ENCODE results near the gene OLFM1.
"Not testable (repeated sequence)": the region's sequence is repeated elsewhere in the genome, so short reads cannot be mapped to it uniquely, and the experiment has no call there.

The OLFM1 gene

DNA sequence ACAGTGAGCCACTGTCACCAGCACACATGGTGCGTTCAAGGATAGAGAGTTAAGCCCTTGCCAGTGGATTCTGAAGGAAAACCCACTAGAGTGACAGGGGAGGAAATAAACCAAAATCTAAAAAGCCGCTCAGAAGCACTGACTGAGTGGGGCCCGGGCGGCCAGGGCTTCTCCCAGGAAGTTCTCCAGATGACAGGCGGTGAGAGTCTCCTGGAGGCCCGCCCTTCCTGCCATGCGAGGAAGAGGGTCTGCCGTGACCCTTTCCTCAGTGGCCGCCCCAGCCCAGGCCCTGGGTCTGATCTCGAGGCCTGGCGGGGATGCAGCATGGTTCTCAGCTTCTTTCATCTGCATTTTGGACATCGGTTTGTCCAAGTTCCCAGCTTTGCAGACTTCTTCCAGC is 14.9 kb downstream of the OLFM1 start:
- H3K4me3 Mint-ChIP-seq: no peak overlapping the region
- H3K9me3 Mint-ChIP-seq: no peaks in the 10 kb centered on the region

DNA sequence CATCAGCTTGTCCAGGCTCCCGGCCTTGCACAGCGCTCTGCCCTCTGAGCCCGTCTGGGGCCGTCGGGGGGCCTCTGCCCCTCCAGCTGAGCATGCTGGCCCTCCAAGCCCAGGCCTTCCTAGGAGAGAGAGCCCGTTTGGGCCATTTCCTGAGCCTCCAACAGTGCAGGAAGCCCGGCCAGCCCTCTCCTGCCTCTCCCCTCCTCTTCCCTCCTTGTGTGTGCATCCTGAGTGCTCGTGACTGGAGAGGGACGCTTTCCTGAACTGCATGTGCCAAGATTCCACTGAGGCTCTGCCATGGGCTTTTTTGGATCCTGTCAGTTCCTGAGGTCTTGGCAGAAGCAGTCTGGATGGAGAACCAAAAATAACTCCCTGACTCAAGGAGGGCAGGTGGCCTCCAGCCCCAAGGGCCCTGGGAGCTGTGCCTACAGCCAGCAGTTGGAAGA is 15.6 kb downstream of the OLFM1 start:
- no peak overlapping the region for H3K4me3 Mint-ChIP-seq
- no peak for ATAC-seq
- no peaks in the 10 kb centered on the region for H3K9me3 Mint-ChIP-seq
- no peaks in the 10 kb centered on the region for H3K36me3 Mint-ChIP-seq
- H3K27me3 Mint-ChIP-seq: peaks cover 78% of the 10 kb centered on the region
- H3K4me1 Mint-ChIP-seq: no peaks in the 10 kb centered on the region
- no peak overlapping the region for H3K27ac Mint-ChIP-seq

More for the DNA sequence above, 14.9 kb downstream of the OLFM1 start:
- Mint-ChIP-seq H3K27me3 (peaks cover 80% of the 10 kb centered on the region), H3K4me1 (no peaks in the 10 kb centered on the region), H3K36me3 (no peaks in the 10 kb centered on the region), H3K27ac (no peak overlapping the region)
- no peak for ATAC-seq

DNA sequence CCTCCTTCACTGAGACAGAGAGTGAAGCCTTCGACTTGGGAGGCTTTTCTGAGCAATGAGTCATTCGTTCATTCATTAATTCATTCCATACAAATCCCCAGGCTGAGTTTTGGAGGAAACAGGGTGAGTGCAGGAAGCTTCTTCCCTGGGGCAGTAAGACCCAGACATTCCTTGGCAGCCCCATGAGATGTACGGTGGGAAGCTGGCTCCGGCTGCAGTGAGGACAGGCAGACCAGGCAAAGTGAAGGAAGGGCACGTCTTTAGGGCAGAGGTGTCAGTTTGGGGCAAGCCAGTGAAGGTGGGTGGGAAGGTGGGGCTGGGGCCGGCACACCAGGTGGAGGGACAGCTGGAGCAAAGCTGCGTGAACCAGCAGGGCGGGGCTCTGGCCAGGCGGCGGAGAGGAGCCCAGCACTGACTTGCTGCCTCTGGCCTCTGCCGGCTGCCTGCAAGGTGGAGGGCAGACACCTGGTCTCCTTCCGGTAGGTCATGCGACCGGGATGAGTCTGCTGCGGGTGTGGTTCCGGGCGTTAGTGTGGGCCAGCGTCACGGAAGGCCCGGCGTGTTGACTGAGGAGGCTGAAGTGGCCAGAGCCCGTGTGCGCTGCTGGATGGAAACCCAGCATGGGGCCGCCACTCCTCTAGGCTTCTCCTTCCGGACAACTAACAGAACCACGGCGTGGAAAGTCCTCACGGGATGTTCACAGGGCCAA is 16.6 kb downstream of the OLFM1 start:
- ATAC-seq: no peak
- Mint-ChIP-seq H3K9me3 (no peaks in the 10 kb centered on the region), H3K27ac (no peak overlapping the region), H3K4me3 (no peak overlapping the region), H3K27me3 (peaks cover 75% of the 10 kb centered on the region), H3K4me1 (no peaks in the 10 kb centered on the region), H3K36me3 (no peaks in the 10 kb centered on the region)

DNA sequence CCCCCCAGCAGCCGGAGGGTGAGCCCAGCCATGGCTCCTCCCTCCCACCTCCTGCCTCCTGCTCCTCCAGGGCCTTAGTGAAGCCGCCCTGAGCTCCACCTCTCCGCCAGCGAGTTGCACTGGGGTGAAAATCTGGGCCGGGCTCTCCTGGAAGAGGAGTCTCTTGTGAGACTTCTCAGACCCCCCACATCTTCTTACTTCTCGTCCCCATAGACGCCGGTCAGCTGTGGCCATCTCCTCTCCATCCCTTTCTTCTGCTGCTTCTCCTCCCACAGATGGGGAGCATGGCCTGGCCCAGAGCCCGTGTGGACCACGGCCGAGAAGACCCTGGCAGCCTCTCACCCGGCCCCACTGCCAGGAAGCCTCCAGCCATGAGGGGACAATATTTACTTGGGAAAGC is 17.3 kb downstream of the OLFM1 start:
- Mint-ChIP-seq H3K36me3 (no peaks in the 10 kb centered on the region), H3K27ac (no peak overlapping the region), H3K9me3 (no peaks in the 10 kb centered on the region), H3K4me1 (no peaks in the 10 kb centered on the region), H3K4me3 (no peak overlapping the region), H3K27me3 (peaks cover 75% of the 10 kb centered on the region)
- ATAC-seq: no peak

DNA sequence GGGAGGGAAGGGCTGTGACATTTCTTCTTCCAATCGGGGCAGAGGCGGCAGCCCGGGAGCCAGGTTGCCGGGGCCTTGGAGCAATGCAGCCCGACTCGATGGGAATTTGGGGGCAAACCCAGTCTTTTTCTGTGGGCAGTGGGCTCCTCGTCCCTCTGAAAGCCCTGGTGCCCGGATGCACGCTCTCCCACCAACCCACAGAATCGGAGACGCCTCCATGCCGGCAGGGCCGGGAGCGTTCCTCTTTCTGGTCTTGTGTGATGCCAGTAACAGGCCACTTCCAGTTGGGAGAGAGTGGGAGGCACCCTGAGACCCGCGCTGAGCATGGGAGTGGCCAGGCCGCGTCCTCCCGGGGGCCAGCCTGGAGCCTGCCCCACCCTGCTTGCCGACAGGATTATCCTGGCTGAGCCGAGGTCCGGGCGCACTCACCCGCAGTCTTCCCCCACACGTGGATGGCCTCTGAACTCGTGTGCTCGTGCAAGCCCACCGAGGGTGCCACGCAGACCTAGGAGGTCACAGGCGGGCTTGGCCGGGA is 17.8 kb downstream of the OLFM1 start:
- H3K9me3 Mint-ChIP-seq: no peaks in the 10 kb centered on the region
- no peak overlapping the region for H3K4me3 Mint-ChIP-seq
- H3K27ac Mint-ChIP-seq: no peak overlapping the region
- H3K4me1 Mint-ChIP-seq: no peaks in the 10 kb centered on the region
- ATAC-seq: no peak
- H3K36me3 Mint-ChIP-seq: no peaks in the 10 kb centered on the region
- peaks cover 74% of the 10 kb centered on the region for H3K27me3 Mint-ChIP-seq

DNA sequence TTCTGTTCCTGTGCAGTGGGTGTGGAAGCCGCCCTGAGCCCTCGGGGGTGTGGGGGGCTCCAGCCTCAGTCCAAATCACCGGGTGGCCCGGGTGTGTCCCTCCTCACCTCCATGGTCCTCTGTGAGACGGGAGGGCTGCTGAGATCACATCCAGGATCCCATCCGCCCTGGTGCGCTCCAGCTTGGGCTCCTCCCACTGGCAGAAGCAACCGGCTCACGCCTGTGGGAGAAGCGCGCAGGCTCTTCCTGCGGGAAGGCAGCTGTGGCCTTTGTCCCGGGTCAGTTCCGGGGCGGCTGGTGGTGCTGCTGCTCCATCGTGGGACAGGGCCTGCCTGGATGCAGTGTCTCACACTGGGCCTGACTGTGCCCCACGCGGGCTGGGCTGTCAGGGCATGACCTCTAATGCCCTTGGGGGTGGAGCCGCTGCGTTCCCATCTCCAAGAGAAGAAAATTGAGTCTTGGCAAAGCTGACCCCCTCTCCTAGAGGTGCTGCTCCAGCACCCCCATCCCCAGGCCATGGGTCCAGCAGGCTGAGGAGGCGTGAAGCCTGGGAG is 18.5 kb downstream of the OLFM1 start:
- Mint-ChIP-seq H3K4me1 (no peaks in the 10 kb centered on the region), H3K4me3 (no peak overlapping the region), H3K27ac (no peak overlapping the region), H3K9me3 (no peaks in the 10 kb centered on the region), H3K36me3 (no peaks in the 10 kb centered on the region), H3K27me3 (peaks cover 71% of the 10 kb centered on the region)
- no peak for ATAC-seq

DNA sequence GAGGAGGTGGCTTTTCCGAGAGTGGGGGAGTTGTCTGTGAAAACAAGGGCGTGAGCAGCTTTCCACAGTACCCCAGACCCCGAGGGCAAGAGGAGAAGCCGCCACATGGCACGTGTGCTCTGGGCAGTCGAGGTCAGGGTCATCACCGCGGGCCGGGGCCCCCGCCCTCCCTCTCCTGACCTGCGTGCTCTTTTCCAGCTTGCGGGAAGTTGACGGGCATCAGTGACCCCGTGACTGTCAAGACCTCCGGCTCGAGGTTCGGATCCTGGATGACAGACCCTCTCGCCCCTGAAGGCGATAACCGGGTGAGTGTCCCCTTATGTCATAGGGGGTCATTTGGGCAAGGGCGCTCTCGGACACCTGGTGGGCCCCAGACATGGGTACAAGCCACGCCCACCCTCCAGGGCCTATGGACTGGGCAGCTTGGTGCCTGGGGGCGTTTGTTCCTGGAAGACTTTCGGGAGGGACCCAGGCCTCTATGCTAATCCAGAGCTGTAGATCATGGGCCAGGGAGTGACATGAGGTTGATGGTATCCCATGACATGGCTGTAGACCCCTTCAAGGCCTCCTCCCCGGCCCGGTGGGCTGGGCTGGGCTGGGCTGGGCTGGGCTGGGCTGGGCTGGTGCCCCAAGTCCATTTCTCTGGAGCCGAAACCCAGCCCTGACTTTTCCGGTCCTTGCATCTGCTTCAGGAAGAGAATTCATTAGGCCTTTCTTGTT is 19.2 kb downstream of the OLFM1 start:
- Mint-ChIP-seq H3K4me3 (no peak overlapping the region), H3K9me3 (no peaks in the 10 kb centered on the region), H3K27me3 (peaks cover 71% of the 10 kb centered on the region), H3K27ac (no peak overlapping the region), H3K36me3 (no peaks in the 10 kb centered on the region), H3K4me1 (no peaks in the 10 kb centered on the region)
- no peak for ATAC-seq

DNA sequence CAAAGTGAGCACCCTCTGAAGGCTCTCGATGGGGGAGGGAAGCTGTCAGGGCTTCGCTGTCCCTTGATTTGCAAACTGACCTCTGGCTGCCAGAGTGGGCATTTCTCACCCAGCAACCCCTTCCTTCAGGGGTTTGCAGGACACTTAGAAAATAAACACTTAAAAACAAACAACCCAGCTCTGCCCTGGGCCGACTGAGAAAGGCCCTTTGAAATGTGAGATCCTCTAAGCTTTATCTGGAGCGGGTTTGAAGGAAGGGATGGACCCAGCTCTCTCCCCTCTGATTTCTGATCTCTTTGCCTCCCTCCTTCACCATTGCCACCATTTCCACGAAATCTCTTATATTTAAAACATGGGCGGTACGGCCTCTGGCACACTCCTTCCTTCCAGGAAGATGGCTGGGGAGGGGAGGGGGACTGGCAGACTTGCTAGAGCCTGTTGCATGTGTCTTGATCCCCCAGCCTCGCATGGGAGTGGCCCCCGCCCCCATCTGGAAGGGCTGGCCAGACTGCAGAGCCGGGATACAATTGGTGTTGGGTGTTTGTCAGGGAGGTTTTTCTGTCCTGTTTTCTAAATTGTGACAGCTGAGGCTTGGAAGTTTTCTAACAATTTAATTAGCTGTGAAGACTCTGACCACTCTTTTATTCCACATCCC is 20.2 kb downstream of the OLFM1 start:
- H3K27me3 Mint-ChIP-seq: peaks cover 71% of the 10 kb centered on the region
- no peaks in the 10 kb centered on the region for H3K36me3 Mint-ChIP-seq
- H3K4me1 Mint-ChIP-seq: no peaks in the 10 kb centered on the region
- H3K27ac Mint-ChIP-seq: no peak overlapping the region
- no peak overlapping the region for H3K4me3 Mint-ChIP-seq
- H3K9me3 Mint-ChIP-seq: no peaks in the 10 kb centered on the region
- ATAC-seq: no peak

DNA sequence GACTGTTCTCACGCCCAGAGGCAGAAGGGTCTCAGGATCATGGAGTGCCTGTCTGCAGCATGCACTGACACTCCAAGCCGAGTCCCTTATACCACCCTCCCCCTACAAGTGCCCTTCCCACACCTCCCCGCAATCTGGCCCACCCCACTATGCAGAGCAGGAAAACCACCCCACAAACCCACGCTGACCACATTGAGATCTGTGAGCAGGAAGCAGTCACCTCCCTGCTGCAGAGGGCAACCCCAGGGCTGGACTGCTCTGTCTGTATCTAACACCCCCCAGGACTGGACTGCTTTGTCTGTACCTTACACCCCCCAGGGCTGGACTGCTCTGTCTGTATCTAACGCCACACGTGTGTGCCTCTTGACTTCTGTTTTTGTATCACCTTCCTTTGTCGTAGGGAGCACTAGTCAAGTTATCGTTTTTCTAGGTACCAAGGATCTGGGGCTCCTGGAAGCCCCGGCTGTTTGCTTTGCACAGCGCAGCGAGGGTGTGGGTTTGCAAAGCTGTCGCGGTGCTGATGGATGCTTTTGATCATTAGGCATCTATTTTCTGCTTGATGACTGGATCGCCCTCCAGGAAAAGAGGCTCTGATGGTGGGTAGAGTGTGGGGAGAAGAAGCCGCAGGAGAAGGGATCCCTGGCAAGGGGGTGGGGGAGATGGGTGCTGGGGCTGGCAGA is 21.5 kb downstream of the OLFM1 start:
- peaks cover 62% of the 10 kb centered on the region for H3K27me3 Mint-ChIP-seq
- H3K27ac Mint-ChIP-seq: no peak overlapping the region
- no peak for ATAC-seq
- H3K36me3 Mint-ChIP-seq: no peaks in the 10 kb centered on the region
- no peaks in the 10 kb centered on the region for H3K4me1 Mint-ChIP-seq
- H3K9me3 Mint-ChIP-seq: no peaks in the 10 kb centered on the region
- no peak overlapping the region for H3K4me3 Mint-ChIP-seq

DNA sequence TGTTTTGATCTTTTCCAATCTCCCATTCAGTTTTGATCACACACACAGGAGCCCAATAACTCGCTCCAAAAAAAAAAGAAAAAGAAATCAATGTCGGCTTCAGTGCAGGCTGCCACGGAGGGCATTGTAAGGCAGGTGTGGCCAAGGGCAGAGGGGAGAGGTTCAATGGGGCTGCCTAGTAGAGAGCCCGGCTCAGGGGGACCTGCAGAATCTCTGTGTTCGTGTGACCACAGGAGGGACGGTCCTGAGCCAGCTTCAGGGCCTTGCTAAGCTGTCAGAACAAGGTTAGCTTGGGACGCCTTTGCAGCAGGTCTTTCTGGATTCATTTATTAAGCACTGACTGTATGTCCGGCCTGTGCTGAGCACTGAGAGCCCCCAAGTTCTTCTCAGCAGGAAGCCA is 22.2 kb downstream of the OLFM1 start:
- no peaks in the 10 kb centered on the region for H3K36me3 Mint-ChIP-seq
- H3K27me3 Mint-ChIP-seq: peaks cover 56% of the 10 kb centered on the region
- H3K9me3 Mint-ChIP-seq: no peaks in the 10 kb centered on the region
- ATAC-seq: no peak
- H3K4me1 Mint-ChIP-seq: no peaks in the 10 kb centered on the region
- no peak overlapping the region for H3K27ac Mint-ChIP-seq
- H3K4me3 Mint-ChIP-seq: no peak overlapping the region

DNA sequence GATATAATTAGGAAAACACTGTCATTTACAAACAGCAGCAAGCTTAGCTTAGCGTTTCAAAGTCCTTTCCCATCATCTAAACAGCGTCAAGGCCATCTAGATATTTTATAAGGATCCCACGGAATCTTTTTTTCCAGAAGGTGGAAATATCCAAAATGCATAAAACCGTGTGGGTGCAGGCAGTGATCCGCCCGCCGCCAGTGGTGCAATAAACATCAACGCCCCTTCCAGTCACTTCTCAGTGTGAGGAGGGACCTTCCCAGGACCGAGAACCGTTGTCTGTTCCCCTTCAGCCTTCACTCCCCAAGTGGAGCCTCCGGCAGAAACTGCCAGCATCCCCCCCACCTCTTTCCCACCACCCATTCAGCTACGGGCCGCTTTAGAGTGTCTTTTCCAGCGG is 22.9 kb downstream of the OLFM1 start:
- Mint-ChIP-seq H3K4me3 (no peak overlapping the region), H3K4me1 (no peaks in the 10 kb centered on the region), H3K27ac (no peak overlapping the region), H3K27me3 (peaks cover 49% of the 10 kb centered on the region), H3K9me3 (no peaks in the 10 kb centered on the region), H3K36me3 (no peaks in the 10 kb centered on the region)
- ATAC-seq: no peak

DNA sequence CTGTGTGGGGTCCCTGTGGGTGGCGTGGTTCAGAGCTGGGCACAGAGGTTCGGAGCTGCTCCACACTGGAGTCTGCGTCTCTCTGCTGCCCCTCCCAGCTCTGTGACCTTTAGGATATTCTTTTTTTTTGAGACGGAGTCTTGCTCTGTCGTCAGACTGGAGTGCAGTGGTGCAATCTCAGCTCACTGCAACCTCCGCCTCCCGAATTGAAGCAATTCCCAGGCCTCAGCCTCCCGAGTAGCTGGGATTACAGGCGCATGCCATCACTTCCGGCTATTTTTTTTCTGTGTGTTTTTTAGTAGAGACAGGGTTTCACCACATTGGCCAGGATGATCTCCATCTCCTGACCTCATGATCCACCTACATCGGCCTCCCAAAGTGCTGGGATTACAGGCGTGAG is 24.1 kb downstream of the OLFM1 start:
- H3K27ac Mint-ChIP-seq, H3K4me1 Mint-ChIP-seq, H3K9me3 Mint-ChIP-seq, ATAC-seq, H3K36me3 Mint-ChIP-seq, H3K4me3 Mint-ChIP-seq: not testable (repeated sequence)
- peaks cover 44% of the 10 kb centered on the region for H3K27me3 Mint-ChIP-seq

DNA sequence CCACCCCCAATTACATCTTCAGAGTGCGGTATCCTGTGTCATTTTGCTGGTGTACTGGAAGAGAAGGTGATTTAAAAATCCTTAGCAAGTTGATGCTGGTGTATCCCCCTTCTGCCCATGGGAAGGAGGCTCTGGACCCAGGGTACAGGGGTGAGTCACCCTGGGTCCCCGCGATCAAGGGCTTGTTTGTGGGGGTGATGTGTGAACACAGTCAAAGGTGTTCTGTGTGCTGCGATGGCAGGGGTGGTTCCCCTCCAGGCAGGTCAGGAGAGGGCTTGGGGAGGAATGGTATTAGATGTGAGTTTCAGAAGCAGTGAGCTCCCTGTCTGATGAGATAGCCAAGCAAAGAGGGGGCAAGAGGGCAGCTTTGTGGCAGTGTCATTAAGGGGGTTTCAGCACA is 28.9 kb downstream of the OLFM1 start:
- no peaks in the 10 kb centered on the region for H3K9me3 Mint-ChIP-seq
- H3K4me3 Mint-ChIP-seq: no peak overlapping the region
- ATAC-seq: no peak
- H3K27ac Mint-ChIP-seq: no peak overlapping the region
- H3K36me3 Mint-ChIP-seq: no peaks in the 10 kb centered on the region
- H3K4me1 Mint-ChIP-seq: no peaks in the 10 kb centered on the region
- H3K27me3 Mint-ChIP-seq: peaks cover 17% of the 10 kb centered on the region

DNA sequence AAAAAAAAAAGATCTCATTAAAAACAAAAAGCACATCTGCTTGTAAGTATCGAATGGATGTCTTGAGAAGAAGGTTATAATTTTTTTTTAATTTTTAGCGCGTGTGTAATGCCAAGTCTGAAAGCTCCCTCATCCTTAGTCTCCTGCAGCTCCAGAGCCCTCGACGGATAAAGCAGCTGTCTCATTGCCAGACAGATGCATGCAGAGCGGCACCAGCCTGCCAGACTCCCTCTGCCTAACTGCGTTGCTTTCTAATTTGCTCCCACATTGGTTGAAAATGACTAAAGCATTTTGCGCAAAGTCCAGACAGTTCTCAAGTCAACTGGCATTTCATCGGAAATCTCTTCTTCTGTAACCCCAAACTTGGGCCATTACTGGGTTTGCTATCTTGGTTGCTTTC is 29.4 kb downstream of the OLFM1 start:
- no peaks in the 10 kb centered on the region for H3K4me1 Mint-ChIP-seq
- H3K27ac Mint-ChIP-seq: no peak overlapping the region
- no peak overlapping the region for H3K4me3 Mint-ChIP-seq
- no peak for ATAC-seq
- H3K27me3 Mint-ChIP-seq: peaks cover 12% of the 10 kb centered on the region
- no peaks in the 10 kb centered on the region for H3K36me3 Mint-ChIP-seq
- no peaks in the 10 kb centered on the region for H3K9me3 Mint-ChIP-seq

DNA sequence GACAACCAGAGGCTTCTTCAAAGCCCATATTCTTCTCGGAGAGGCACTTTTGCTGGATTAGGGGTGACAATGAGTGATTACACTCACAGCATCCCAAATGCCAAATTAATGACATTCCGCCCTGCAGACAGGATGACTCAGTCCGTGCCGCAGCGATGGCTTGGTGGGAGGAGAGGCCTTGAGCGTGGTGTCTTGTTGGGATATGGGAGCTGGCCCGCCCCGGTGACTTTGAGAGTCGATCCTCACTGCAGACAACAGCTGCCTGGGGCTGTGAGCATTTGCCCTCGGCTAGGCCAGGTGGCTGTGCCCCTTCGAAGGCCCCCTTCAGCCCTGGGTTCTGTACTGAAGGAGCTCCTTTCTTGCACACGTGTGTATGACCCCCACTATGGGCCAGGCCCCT is 29.8 kb downstream of the OLFM1 start:
- no peak overlapping the region for H3K27ac Mint-ChIP-seq
- ATAC-seq: no peak

More for the DNA sequence above, 29.8 kb downstream of the OLFM1 start:
- H3K36me3 Mint-ChIP-seq: no peaks in the 10 kb centered on the region
- no peaks in the 10 kb centered on the region for H3K4me1 Mint-ChIP-seq
- peaks cover 8% of the 10 kb centered on the region for H3K27me3 Mint-ChIP-seq
- H3K9me3 Mint-ChIP-seq: no peaks in the 10 kb centered on the region
- no peak overlapping the region for H3K4me3 Mint-ChIP-seq
